GM11168 (cell line): ENCODE results near the gene CERT1.

Experiments
- in situ Hi-C: fragments of 300-500 bp; cut with MboI; formaldehyde crosslinking; loops from one replicate; pipeline ENCODE4 v1.12.0; 2022; ENCODE audit warnings: low sequenced_read_pairs; ENCODE audit not compliant: unreplicated experiment

Gene CERT1

DNA sequence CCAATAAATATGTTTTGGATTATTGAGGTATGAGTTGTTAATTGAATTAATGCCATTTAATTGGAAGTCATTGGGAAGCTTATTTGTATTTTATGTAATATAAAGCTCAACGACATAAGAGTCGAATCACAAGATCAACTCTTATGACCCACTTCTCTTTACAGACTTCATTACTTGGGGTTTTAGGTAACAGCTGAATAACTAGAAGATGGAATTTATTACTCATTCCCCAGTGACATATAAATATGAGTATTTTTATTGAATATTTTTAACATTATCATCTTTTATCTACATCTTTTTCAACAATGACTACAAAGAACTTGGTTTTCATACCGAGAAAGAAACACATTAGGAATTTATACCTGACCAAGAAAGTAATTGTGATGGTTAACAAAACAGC lies 153.3 kb downstream of the CERT1 start:
- in situ Hi-C loops, result no loop called here

DNA sequence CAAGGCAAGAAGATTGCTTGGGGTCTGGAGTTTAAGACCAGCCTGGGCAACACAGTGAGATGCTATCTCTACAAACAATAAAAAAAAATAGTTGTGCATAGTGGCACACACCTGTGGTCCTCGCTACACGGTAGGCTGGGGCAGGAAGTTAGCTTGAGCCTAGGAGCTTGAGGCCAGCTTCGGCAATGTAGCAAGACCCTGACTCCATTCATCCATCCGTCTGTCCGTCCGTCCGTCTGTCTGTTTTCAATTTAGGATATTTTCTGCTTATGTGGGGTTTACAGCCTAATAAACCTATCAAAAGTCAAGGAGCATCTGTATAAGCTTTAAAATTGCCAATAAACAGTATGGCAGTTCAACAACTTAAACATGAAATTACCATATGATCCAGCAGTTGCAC lies 154.7 kb downstream of the CERT1 start:
- in situ Hi-C loops, result no loop called here

DNA sequence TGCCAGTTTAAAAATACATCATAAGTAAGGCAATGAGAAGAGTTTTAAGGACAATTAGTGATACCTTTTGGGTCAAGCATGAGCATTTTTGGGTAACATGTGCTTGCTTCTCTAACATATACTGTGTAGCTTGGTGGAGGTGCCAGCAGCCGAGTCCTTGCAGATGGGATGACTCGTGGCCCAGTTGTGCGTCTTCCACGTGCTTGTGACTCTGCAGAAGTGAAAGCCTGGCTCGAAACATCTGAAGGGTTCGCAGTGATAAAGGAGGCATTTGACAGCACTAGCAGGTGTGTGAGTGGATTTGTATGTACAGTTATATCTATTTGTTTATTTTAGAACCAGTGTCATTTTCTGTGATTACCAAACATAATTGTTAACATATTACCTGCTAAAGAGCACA lies 156.2 kb downstream of the CERT1 start:
- in situ Hi-C loops, result no loop called here

DNA sequence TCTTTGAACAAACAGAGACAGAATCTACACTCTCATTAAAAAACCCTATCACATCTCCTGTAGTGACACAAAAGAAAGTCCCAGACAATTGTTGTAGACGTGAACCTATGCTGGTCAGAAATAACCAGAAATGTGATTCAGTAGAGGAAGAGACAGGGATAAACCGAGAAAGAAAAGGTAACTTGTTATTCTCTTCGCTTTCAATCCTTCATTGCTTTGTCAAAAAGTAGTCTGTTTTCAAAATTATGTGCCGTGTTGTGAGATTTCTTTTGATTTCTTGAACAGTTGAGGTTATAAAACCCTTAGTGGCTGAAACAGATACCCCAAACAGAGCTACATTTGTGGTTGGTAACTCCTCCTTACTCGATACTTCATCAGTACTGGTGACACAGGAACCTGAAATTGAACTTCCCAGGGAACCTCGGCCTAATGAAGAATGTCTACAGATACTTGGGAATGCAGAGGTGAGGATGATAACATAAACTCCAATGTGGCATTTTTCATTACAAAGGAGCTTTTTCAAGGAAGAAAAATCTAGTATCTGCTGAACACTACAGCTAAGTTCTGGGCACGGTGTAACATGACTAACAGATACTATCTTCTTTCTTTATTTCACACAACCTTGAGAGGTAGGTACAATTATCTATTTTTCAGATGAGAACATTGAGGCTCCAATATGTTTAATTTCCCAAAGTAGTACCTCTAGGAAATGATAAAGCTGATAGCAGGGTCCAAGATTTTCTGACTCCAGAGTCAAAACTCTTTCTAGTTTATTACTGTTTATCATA lies 160.1 kb downstream of the CERT1 start:
- in situ Hi-C loops, result no loop called here

DNA sequence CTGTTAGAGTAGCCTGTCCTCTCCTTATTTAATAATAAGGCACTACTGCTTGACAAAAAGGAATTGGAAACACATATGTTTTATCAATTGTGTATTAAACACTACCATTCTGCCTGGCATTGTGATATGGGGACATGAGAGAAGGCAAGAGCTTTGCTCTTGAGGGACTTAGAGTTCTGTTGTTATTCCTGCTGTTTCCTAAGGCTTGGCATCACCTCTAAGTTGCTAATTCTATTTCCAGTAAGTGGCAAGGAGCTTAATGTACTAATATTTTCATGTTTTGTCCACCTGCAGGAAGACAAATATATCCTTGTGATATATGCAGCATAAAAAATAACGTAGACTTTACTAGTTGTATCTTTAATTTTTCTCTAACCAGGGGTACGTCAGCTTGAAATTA lies 161.8 kb downstream of the CERT1 start:
- in situ Hi-C loops, result loop anchor here (25.0 kb wide), 1 partner anchor 338 kb away; no protein-coding TSS in a partner anchor

DNA sequence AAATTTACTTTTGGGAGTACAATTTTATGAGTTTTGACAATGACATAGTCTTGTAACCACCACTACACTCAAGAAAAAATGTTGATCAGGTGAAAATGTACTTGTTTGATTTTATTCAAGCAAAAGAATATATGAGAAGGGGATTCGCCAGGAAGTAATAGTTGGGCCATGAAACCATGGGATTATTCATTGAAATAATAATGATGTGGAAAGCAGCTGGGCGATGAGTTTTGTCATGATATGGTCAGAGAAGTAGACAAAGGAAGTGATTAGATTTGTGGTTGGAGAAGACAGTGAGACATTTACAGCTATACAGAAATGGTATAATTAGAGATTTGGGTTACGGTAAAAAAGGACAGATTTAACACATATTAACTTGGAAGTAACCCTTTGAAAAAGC lies 163.2 kb downstream of the CERT1 start:
- in situ Hi-C loops, result loop anchor here (25.0 kb wide), 1 partner anchor 339 kb away; no protein-coding TSS in a partner anchor

DNA sequence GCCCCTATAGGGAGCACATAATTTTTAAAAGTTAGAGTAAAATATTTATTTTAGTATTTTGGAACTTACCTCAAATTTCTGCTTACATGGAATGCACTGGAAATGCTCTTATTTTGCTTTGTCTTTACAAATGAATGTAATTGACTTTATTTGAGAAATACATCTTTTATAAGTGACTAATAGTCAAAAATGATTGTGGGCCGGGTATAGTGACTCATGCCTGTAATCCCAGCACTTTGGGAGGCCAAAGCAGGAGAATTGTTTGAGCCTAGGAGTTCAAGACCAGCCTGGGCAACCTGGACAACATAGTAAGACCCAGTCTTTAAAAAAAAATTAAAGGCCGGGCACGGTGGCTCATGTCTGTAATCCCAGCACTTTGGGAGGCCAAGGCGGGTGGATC lies 168.6 kb downstream of the CERT1 start:
- in situ Hi-C loops, result loop anchor here (25.0 kb wide), 1 partner anchor 344 kb away; no protein-coding TSS in a partner anchor

DNA sequence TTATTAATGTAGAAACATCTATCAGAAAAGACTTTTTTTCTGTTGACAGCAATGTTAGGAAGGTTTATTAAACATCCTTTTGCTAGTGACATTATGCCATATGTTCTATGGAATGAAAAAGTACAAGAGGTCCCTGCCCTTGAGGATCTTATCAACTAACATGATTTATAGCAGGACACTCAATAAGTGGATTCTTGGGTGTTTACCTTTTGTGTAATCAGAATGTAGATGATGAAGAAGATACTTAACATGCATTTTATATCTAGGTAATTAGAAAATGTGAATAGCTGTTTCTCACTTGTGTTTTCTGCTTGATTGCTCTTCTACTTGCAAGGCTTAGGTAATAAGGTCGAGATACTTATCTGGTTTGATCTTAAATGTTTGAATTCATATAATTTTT lies 169.5 kb downstream of the CERT1 start:
- in situ Hi-C loops, result loop anchor here (25.0 kb wide), 1 partner anchor 345 kb away; no protein-coding TSS in a partner anchor

DNA sequence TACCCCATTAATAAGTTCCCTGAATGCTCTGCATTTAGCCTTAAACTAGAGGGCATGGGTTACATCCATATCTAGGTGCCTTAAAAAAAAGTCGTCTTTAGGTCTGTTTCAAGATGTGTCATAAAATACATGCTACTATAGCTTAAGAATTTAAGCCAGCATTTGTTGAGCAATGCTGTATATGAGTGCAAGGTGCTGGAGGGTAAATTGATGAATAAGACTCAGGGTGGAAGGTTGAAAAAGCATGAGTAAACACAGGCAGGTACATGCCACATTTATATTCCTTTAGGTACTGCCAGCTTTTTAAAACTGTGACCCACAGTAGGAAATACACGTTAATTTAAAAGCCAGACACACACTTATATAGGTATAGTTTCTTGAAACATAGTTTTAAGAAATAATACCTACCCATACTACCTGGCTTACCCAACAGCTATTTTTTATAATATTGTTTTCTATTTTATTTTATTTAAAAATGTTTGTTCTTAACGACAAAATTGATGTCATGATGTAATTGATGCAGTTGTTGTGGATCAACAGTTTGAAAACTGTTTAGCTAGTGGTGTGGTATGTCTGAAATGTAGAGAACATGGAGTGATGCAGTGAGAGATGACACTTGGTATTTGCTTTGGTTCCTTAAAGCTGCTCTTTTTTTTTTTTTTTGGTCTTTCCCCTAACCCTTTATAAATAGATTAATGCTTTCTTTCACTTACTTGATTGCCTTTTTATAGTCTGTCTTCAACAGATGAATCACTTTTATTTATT lies 170.5 kb downstream of the CERT1 start:
- in situ Hi-C loops, result loop anchor here (25.0 kb wide), 1 partner anchor 346 kb away; no protein-coding TSS in a partner anchor

DNA sequence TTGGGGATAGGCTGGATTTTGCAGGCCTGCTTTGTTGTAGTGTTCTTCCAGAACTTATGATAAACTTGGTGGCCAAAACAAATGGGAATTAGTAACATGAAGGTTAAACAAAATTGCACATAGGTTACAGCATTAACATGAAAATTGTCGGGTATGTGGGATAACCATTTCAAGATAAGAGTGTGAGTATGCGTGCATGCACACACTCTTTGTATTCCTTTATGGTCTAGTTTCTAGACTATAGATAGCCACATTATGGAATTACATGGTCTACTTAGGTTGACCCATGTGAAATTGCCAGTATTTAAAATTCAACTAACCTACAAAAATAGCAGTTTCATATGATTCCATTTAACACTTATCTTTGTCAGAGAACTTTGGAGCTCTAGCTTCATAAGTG lies 173.0 kb downstream of the CERT1 start:
- in situ Hi-C loops, result loop anchor here (25.0 kb wide), 1 partner anchor 349 kb away; no protein-coding TSS in a partner anchor

DNA sequence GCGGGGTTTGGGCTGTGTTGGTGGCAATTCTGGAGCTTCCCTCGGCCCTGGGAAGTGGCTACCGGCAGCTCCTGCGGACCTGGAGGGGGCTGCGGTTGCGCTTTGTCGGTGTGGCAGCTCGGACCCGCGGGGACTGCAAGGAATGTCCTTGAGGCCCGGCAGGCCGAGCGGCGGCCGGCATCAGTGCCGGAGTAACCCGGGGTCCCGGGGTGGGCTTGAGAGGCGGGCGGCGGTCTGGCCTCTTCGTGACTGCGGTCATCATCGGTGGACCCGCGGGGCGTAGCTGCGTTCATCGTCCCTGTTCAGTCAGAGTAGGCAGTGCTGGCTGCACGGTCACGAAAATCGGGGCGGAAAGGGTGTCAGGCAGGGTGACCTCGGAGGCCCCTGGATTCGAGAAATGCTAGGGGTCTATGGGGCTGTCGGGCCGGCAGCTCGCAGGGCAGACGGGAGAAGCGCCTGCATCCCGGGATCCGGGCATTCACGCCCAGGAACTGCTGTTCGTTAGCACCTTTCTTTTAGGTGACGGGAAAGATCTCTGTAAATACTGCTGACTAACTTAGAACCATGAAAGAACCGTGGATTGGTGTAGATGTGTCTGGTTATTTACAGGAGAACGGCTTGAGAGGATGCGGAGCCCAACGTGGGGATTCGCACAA lies 173.9 kb downstream of the CERT1 start:
- in situ Hi-C loops, result loop anchor here (25.0 kb wide), 1 partner anchor 350 kb away; no protein-coding TSS in a partner anchor

DNA sequence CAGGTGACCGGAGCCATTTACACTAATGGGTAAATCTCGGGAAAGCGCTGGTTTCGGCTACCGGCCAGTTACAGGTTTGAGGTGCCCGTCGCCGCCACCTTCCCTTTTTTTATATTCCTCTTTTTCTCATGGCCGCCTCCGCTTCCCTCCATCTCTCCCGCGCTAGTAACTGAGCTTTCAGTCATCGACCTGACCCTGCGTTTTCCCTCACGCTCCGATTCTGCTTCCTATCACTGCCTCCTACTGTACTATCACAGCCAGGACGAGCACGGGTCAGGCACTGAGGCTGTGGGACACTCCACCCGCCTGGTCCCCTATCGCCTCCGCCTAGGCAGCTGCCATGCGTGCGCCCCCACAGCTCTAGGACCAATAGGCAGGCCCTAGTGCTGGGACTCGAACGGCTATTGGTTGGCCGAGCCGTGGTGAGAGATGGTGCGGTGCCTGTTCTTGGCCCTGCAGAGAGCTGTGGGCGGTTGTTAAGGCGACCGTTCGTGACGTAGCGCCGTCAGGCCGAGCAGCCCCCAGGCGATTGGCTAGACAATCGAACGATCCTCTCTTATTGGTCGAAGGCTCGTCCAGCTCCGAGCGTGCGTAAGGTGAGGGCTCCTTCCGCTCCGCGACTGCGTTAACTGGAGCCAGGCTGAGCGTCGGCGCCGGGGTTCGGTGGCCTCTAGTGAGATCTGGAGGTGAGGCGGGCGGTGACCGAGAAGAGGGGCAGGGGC lies 174.7 kb downstream of the CERT1 start, which contains the start of gene HMGCR:
HMGCR (plus strand) TSS at position 606 of the 722 bp plus-strand sequence. CDS start 5,386 bp downstream, outside the sequence.
- in situ Hi-C loops, result loop anchor here (25.0 kb wide), 1 partner anchor 351 kb away; no protein-coding TSS in a partner anchor

DNA sequence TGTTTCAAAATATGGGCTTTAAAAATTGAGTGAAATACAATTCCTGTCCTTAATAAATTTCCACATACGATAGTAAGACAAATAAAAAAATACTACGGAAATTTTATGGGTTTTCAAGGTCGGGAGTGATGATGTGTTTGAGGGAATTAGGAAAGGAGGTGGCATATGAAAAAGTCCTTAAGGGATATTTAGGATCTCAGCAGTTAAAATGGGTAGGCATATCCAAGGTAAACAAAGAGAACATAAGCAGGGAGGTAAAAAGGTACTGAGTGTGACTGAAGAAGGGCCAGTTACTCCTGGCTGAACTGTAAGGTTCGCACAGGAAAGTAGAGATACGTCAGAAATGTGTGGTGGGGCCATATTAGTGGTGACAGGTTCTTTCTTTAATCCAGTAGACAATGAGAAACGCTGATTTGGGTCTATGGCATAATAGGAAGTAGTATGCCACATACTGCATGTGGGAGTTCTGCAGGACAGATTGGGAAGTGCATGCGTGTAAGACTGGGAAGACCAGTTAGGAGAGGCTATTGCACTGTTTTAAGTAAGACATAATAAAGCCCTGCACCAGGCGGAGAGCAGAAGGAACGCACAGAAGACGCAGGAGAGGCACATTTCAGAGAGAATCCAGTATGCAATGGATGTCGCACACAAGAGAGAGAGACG lies 175.3 kb downstream of the CERT1 start:
- in situ Hi-C loops, result loop anchor here (25.0 kb wide), 1 partner anchor 351 kb away; no protein-coding TSS in a partner anchor

DNA sequence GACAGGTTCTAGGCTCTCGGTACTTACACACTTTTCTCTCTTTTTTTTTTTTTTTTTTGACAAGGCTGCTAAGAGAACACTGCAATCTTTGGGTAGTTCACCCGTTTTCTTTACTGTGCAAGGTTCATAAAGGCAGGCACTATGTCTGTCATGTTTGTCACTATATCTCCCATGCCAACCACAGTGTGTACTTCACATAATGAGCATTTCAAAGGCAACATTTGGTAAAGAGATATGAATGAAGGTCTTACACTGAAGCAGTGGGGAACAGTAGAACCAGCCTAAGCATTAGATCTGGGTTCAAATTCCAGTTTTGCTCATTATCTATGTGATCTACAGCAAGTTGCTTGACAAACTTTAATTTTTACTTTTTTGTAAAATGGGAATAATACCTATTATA lies 175.9 kb downstream of the CERT1 start:
- in situ Hi-C loops, result loop anchor here (25.0 kb wide), 1 partner anchor 352 kb away; no protein-coding TSS in a partner anchor

DNA sequence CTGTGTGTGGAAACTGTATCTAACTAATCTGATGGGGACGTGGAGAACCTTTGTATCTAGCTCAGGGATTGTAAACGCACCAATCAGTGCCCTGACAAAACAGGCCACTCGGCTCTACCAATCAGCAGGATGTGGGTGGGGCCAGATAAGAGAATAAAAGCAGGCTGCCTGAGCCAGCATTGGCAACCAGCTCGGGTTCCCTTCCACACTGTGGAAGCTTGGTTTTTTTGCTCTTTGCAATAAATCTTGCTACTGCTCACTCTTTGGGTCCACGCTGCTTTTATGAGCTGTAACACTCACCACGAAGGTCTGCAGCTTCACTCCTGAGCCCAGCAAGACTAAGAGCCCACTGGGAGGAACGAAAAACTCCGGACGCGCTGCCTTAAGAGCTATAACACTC lies 177.0 kb downstream of the CERT1 start:
- in situ Hi-C loops, result loop anchor here (25.0 kb wide), 1 partner anchor 353 kb away; no protein-coding TSS in a partner anchor

DNA sequence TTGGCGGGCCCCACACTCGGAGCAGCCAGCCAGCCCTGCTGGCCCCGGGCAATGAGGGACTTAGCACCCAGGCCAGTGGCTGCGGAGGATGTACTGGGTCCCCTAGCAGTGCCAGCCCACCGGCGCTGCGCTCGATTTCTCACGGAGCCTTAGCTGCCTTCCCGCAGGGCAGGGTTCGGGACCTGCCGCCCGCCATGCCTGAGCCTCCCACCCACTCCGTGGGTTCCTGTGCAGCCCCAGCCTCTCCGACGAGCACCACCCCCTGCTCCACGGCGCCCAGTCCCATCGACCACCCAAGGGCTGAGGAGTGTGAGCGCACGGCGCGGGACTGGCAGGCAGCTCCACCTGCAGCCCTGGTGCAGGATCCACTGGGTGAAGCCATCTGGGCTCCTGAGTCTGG lies 177.7 kb downstream of the CERT1 start:
- in situ Hi-C loops, result loop anchor here (25.0 kb wide), 1 partner anchor 354 kb away; no protein-coding TSS in a partner anchor

DNA sequence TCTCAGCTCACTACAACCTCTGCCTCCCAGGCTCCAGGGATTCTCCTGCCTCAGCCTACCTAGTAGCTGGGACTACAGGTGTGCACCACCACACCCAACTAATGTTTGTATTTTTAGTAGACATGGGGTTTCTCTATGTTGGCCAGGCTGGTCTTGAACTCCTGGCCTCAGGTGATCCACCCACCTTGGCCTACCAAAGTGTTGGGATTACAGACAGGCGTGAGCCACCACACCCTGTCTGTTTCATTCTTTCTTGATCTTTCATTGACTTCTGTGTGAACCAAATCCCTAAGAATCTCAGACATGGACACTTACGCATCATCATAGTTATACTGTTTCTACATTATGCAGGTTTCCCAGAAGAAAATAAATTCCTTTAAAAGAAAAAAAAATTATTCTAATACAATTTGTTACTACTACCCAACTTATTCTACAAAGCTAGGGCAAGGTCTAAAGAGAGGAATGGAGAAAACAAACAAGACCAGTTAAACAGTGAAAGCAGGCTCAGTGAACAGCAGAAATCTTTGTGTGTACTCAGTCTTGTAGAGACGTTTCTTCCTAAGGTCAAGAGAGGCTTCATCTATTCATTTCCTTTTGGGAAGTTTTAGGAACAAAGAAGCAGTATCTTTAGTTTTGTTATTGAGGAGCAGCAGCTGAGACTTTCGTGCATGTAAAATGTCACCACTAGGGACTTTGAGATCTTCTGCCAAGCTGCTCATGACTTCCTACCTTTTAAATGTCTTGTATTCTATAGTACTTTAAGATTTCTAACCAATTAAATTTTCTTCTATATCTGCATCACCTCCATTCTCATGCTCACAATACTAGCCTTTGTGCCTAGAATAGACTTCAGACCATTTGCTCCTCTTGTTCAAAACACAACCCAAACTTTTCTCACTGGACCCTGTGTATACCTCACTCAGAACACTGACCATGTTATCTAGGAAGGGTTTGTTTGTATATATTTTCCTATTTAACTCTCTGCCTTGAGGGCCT lies 180.0 kb downstream of the CERT1 start:
- in situ Hi-C loops, result loop anchor here (25.0 kb wide), 1 partner anchor 356 kb away; no protein-coding TSS in a partner anchor

DNA sequence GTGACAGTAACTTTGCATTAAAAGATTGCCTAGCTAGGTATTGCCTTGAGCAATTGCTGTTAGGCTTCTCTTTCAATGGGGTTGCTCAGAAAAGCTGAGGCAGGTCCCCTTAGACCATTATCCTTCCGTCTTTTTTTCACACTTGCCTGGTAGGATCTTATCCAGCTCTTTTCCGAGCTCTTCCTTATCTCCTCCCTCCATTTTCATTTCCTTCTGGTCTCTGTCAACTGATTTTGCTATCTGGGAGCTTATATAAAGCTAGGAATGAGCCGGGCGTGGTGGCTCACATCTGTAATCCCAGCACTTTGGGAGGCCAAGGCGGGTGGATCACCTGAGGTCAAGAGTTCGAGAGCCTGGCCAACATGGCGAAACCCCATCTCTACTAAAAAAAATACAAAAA lies 181.0 kb downstream of the CERT1 start:
- in situ Hi-C loops, result loop anchor here (25.0 kb wide), 1 partner anchor 357 kb away; no protein-coding TSS in a partner anchor
